K562 (cell line): Measurements from ENCODE around the gene SMU1. TPM values are rescaled to one million over a fixed set of nuclear protein-coding genes. Genes with fewer than 3 reads are reported as not detected.

Source experiments
- ATAC-seq: fragments of 200-7000 bp; cut with Tn5 transposase; 3 replicates; pipeline ENCODE4 v1.9.1; 2020; ENCODE audit warnings: moderate library complexity
- BruUV-seq: library from RNA; stranded (reverse); fragments of 400-500 nt; replicated peaks from 2 replicates; lab custom pipeline; 2021; lab: Mats Ljungman, UMichigan
- CTCF ChIA-PET: fragments of 300-600 bp; formaldehyde crosslinking; extraction: SDS; loops from one replicate; lab custom pipeline; 2021; ENCODE audit warnings: low intra/inter-chr PET ratio; lab: Yijun Ruan, JAX
- POLR2A ChIA-PET: fragments of 300-600, 350-650 bp; sonication (Branson Sonifier 250); formaldehyde crosslinking; extraction: SDS; loops from one replicate; lab custom pipeline; 2021; ENCODE audit warnings: antibody characterized with exemption, inconsistent platforms; lab: Yijun Ruan, JAX
- DNase-seq, 4 experiments: peaks; one replicate each; pipeline versions ENCODE4 v3.0.0 to v3.0.0-alpha.2; 2011 to 2018; ENCODE audit warnings: low spot score in 3 of 4, mixed read lengths in 3 of 4; ENCODE audit errors: extremely low read depth in 1 of 4
- FAIRE-seq: peaks from 2 replicates; lab custom pipeline; 2011; peaks lifted over from hg19 to GRCh38; lab: Jason Lieb, UNC
- H2AFZ ChIP-seq: 2 replicates; pipeline ENCODE4 v1.6.0; 2011; ENCODE audit warnings: low read depth, low read length, control low read depth, inconsistent platforms
- H3K27ac ChIP-seq: fragments of 200-600 bp; 3 replicates; pipeline ENCODE4 v1.8.0; 2011; ENCODE audit warnings: low read depth, mild to moderate bottlenecking, control low read depth, inconsistent platforms, low read length, moderate library complexity, mixed read lengths; ENCODE audit errors: extremely low read depth
- H3K27me3 ChIP-seq, 2 experiments: fragments of 300-600 bp in 1 of 2; 2 replicates in 1 of 2; 3 replicates in 1 of 2; pipeline versions ENCODE4 v1.6.0 to v1.8.0; 2011; ENCODE audit warnings: inconsistent platforms in 2 of 2, low read length in 2 of 2, mild to moderate bottlenecking in 1 of 2, mixed read lengths in 1 of 2, moderate library complexity in 1 of 2; ENCODE audit not compliant: control insufficient read depth in 2 of 2, insufficient read depth in 2 of 2
- H3K36me3 ChIP-seq: fragments of 300-600 bp; 3 replicates; pipeline ENCODE4 v1.8.0; 2011; ENCODE audit warnings: mild to moderate bottlenecking, low read length, inconsistent platforms; ENCODE audit not compliant: control insufficient read depth, insufficient read depth
- H3K4me1 ChIP-seq, 2 experiments: fragments of 200-600 bp in 1 of 2; replicated peaks in 1 of 2; 2 replicates in 1 of 2; 3 replicates in 1 of 2; pipeline versions ENCODE4 v1.5.1 to v1.8.0; 2011; ENCODE audit warnings: inconsistent platforms in 2 of 2, low read length in 2 of 2, mild to moderate bottlenecking in 1 of 2, mixed read lengths in 1 of 2, moderate library complexity in 1 of 2; ENCODE audit not compliant: control insufficient read depth in 2 of 2, insufficient read depth in 2 of 2
- H3K4me2 ChIP-seq: 2 replicates; pipeline ENCODE4 v1.6.1; 2011; ENCODE audit warnings: low read length, control low read depth, inconsistent platforms, mixed read lengths; ENCODE audit not compliant: insufficient read depth
- H3K4me3 ChIP-seq: fragments of 200-600 bp; sonication (generic), shearing (Covaris generic); 2 replicates; pipeline ENCODE4 v1.5.1; 2016; ENCODE audit warnings: control low read depth, inconsistent platforms
- H3K79me2 ChIP-seq: fragments of 200-600 bp; 3 replicates; pipeline ENCODE4 v1.8.0; 2011; ENCODE audit warnings: low read length, inconsistent platforms; ENCODE audit not compliant: control insufficient read depth, insufficient read depth
- H3K9ac ChIP-seq, 2 experiments: 2 replicates each; pipeline versions ENCODE4 v1.6.0 to v1.6.1; 2011; ENCODE audit warnings: low read depth in 2 of 2, low read length in 2 of 2, control low read depth in 1 of 2, inconsistent platforms in 1 of 2, mild to moderate bottlenecking in 1 of 2, mixed read lengths in 1 of 2; ENCODE audit not compliant: insufficient read depth in 1 of 2
- H3K9me1 ChIP-seq: one replicate; pipeline ENCODE4 v1.6.0; 2011; ENCODE audit warnings: inconsistent platforms, mild to moderate bottlenecking, low read length, moderate library complexity; ENCODE audit not compliant: control insufficient read depth, insufficient read depth
- H3K9me3 ChIP-seq: replicated peaks from 2 replicates; pipeline ENCODE4 v1.5.1; 2011; ENCODE audit warnings: low read depth, low read length, inconsistent platforms; ENCODE audit not compliant: control insufficient read depth, insufficient read depth
- H4K20me1 ChIP-seq: replicated peaks from 2 replicates; pipeline ENCODE4 v1.6.1; 2011; ENCODE audit warnings: low read length, inconsistent platforms, mixed read lengths; ENCODE audit not compliant: control insufficient read depth, insufficient read depth
- CGGBP1 ChIP-seq: fragments of 250-450 bp; sonication (Bioruptor Pico); IDR thresholded peaks from 2 replicates; pipeline ENCODE4 v1.9.0; 2021; ENCODE audit warnings: mild to moderate bottlenecking
- NBN ChIP-seq: fragments of 450-650 bp; IDR thresholded peaks from 2 replicates; pipeline ENCODE4 v1.6.1; 2016; ENCODE audit warnings: low read depth, mild to moderate bottlenecking
- OTX1 ChIP-seq: fragments of 450-650 bp; formaldehyde crosslinking; IDR thresholded peaks from 2 replicates; pipeline ENCODE4 v1.4.0; 2022; ENCODE audit warnings: mild to moderate bottlenecking
- PURB ChIP-seq: sonication (generic); formaldehyde crosslinking; IDR thresholded peaks from 2 replicates; pipeline ENCODE4 v1.9.0; 2021; ENCODE audit warnings: low read depth, mild to moderate bottlenecking, missing genetic modification reagents
- TAF15 ChIP-seq: fragments of 200-400 bp; formaldehyde crosslinking; IDR thresholded peaks from 2 replicates; pipeline ENCODE4 v1.6.1; 2017; ENCODE audit warnings: mild to moderate bottlenecking, low read depth, low read length, moderate library complexity
- WGBS: fragments of 100-300 bp; shearing (Covaris generic); methylation state at CpG from one replicate; pipeline ENCODE4 v1.1.6; 2016; ENCODE audit warnings: low coverage, mixed read lengths; ENCODE audit not compliant: insufficient coverage; ENCODE audit errors: missing lambda C conversion rate; 5-methylcytosine and 5-hydroxymethylcytosine counted together
- in situ Hi-C: fragments of 300-500 bp; cut with MboI; formaldehyde crosslinking; loops from 4 replicates; pipeline ENCODE4 v1.15.0; 2018; ENCODE audit warnings: inconsistent platforms, mixed read lengths
- intact Hi-C: fragments of 100-400 bp; cut with micrococcal nuclease; formaldehyde crosslinking; loops from 2 replicates; pipeline ENCODE4 v1.14.2; 2022
- polyA plus RNA-seq, 8 experiments: library from polyadenylated mRNA; depleted of rRNA in 4 of 8; stranded (reverse) in 5 of 8; unstranded in 3 of 8; fragments of >200 nt; fragmentation: Nextera tagmentation in 2 of 8; fragmentation: Illumina TruSeq in 1 of 8; extraction: Ambion mirVana in 2 of 8; extraction: Trizol in 1 of 8; gene quantifications; 2 replicates each; pipeline versions ENCODE4 v1.2.1 to v1.2.3, GENCODE V29; 2011 to 2014; ENCODE audit warnings: inconsistent platforms in 1 of 8, missing spikeins in 1 of 8
- total RNA-seq, 7 experiments: library from RNA; depleted of rRNA in 6 of 7; stranded (reverse); fragments of >200 nt in 6 of 7; fragmentation: Illumina TruSeq in 2 of 7; extraction: Trizol in 2 of 7; gene quantifications; 2 replicates each; pipeline versions ENCODE4 v1.2.1 to v1.2.3, GENCODE V29; 2011 to 2021; ENCODE audit warnings: low replicate concordance in 1 of 7
- TF ChIP-seq, protein P1 (sequence below): sonication (generic); formaldehyde crosslinking; IDR thresholded peaks from 2 replicates; pipeline ENCODE4 v1.8.0; 2022; ENCODE audit warnings: mild to moderate bottlenecking, low read depth, missing genetic modification reagents

The SMU1 gene
- total and polyA plus RNA-seq, 9 of the 15 experiments (the other 6 are each of a cell fraction or from before 2014, with no cell fraction given): 13.2 to 33.4 (median 20.7) TPM

- Histone ChIP-seq H3K4me1 (peaks cover 0 to 6% of the 10 kb centered on the region in 2 experiments; a peak in 3 of 5 replicates), H3K9ac (peak overlapping the region in 1 of 2 experiments; percentile 38; a peak in 1 of 4 replicates), H3K27me3 (no peaks in the 10 kb centered on the region), H3K4me2 (peak overlapping the region; percentile 51; the same call in 1 of the 2 replicates), H3K9me3 (no peaks in the 10 kb centered on the region), H4K20me1 (no peaks in the 10 kb centered on the region), H3K79me2 (peaks cover 11% of the 10 kb centered on the region), H3K36me3 (no peaks in the 10 kb centered on the region), H3K4me3 (no peak overlapping the region), H3K27ac (no peak overlapping the region), H3K9me1 (no peaks in the 10 kb centered on the region), H2AFZ (peak overlapping the region; percentile 92)
- intact Hi-C loops (no loop called here), in situ Hi-C loops (loop anchor here (5.0 kb wide), 1 partner anchor 147 kb away; no protein-coding TSS in a partner anchor)
- CTCF ChIA-PET: interaction anchor here (1.3 to 5.1 kb wide), 2 partner anchors 99 to 145 kb away, joined by 8 to 42 read pairs; no protein-coding TSS in a partner anchor
- no peak for FAIRE-seq
- POLR2A ChIA-PET: interaction anchor here (0.6 to 0.7 kb wide), 2 partner anchors 56 to 127 kb away, joined by 3 read pairs; no protein-coding TSS in a partner anchor
- no peak for DNase-seq
- ATAC-seq: no peak
- 36% methylated on average over 6 of the region's 6 CpGs for WGBS
- TF ChIP-seq OTX1: no peak
- TF ChIP-seq, protein P1, sequence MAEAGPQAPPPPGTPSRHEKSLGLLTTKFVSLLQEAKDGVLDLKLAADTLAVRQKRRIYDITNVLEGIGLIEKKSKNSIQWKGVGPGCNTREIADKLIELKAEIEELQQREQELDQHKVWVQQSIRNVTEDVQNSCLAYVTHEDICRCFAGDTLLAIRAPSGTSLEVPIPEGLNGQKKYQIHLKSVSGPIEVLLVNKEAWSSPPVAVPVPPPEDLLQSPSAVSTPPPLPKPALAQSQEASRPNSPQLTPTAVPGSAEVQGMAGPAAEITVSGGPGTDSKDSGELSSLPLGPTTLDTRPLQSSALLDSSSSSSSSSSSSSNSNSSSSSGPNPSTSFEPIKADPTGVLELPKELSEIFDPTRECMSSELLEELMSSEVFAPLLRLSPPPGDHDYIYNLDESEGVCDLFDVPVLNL (CRISPR knock-in tag): no peak
- TF ChIP-seq CGGBP1 (CRISPR knock-in tag): no peak
- no peak for TF ChIP-seq TAF15
- no peak for TF ChIP-seq NBN
- TF ChIP-seq PURB: no peak
- no TSS peak for BruUV-seq
Measured at GRCh38 chr9:33080534-33080933, 4.1 kb upstream of the SMU1 start.
